NCI-H2171 (cell line): ENCODE data around the gene PANK2.
"Not testable (repeated sequence)": the region's sequence is repeated elsewhere in the genome, so short reads cannot be mapped to it uniquely, and the experiment has no call there.

Experiments
- DNase-seq: peaks from one replicate; lab custom pipeline; 2025; lab: John Stamatoyannopoulos, UW

The PANK2 gene

DNA sequence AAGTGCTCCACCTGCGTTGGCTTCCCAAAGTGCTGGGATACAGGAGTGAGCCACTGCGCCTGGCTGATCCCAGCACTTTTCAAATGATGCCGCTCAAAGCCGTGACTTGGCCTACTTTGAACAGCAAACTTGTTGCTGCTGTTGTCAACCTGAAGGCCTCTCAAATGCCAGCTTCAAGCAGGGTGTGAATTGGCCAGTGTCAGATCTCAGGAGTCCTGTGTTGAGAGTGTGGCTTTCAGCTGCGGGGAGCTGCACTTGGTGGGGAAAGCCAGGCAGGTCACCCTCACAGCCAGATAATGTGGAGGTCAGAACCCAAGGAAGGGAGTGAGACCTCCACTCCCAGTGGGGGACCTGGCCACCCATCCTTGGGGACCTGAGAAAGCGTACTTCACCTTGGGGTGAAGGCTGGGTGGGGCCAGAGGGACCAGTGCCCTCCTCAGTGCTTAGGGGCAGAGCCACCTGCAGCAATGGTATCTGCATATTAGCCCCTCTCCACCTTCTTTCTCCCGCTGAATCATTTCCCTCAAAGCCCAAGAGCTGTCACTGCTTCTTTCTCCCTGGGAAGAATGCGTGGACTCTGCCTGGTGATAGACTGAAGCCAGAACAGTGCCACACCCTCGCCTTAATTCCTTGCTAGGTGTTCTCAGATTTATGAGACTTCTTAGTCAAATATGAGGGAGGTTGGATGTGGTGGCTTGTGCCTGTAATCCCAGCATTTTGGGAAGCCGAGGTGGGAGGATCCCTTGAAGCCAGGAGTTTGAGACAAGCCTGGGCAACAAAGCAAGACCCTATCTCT, 19.1 kb upstream of the PANK2 start:
- no peak for DNase-seq

DNA sequence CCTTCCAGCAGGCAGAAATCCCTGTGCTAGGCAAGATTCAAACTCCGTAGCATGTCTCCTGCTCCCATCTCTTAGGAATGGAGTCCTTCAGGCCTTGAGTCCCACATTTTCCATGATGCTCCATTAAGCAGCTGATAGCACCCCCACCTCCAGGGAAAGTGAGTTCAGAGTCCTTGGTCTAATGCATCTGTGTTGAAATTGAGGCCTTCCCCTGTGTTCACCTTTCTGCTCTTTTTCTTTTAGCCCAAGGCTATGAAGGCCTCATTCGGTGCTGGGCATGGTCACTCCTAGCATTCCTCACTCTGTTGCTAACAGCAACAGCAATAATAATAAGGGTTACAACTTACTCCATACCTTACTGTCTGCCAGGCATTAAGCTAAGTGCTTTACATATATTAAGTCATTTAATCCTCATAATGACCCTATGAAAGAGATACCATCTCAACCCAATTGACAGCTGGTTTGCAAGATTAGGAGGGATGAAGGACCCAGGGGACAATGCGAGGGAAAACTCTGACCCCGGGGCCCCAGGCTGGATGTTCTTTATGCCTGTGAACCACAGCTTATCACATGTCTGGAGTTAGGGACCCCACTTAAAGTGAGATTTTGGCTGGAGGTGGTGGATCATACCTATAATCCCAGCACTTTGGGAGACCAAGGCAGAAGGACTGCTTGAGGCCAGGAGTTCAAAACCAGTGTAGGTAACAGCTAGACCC, 17.5 kb upstream of the PANK2 start:
- no peak for DNase-seq

DNA sequence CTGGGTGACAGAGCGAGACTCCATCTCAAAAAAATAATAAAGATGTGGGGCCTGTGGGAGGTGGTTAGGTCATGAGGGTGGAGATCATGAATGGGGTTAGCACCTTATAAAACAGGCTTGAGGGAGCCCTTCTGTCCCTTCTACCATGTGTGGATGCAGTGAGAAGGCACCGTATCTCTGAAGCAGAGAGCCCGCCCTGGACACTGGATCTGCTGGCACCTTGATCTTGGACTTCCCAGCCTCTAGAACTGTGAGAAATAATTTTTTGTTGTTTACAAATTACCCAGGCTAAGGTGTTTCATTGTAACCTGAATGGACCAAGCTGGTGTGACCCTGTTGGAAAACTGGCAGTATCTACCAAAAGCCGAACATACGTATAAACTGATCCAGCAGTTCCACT, 15.7 kb upstream of the PANK2 start:
- no peak for DNase-seq

DNA sequence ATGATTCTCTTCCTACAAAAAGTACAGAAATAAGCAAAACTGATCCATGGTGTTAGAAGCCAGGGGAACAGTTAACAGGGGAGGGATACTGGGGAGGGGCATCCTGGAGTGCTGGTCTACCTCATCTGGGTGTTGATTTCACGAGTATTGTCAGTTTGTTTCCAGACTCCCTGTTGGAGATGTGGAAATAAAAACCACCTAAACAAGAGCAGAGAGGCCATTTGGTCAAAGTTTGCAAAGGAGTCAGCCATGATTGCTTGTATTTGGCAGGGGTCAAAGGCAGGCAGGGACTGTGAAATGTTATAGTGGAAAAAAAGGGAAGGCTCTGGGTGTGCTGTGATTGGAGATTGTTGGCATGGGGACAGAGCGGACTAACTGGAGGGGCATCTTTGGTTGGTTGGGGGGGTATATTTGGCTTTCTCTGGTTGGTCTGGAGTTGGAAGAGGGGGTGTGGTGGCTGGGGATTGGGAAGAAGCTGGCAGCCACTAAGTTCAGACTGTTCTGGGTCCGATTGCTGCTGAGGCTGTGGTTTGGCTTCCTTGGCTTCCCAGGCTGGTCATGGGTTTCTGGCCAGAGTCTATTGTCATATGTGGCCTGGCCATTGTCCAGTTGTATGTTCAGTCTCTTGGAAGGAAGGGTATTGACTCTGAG, 14.9 kb upstream of the PANK2 start:
- no peak for DNase-seq

DNA sequence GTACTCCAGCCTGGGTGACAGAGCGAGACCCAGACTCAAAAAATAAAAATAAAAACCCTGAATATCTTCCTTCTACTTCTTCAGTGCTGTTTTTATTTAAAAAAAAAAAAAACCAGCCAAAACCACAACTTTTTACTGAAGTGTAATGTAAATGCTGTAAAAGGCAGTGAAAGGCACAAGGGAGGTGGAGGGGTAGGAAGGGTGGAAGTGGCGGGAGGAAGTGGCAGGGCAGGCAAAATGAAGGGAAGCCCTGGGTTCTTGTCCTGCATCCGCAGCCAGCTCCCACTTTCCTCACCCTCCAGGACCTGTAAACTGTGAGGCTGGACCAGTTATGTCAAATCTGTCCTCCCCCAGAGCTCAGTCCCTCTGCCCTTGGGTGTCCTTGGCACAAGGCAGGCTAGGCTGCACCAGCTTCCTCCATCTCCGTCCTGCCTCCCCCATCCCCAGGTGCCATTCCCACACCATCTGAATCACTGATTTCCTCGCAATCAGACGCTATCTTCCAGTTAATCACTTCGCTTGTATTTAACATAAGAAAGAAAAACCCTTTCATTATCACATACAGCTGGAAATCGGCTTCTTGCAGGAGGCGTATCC, 13.7 kb upstream of the PANK2 start:
- DNase-seq: no peak

DNA sequence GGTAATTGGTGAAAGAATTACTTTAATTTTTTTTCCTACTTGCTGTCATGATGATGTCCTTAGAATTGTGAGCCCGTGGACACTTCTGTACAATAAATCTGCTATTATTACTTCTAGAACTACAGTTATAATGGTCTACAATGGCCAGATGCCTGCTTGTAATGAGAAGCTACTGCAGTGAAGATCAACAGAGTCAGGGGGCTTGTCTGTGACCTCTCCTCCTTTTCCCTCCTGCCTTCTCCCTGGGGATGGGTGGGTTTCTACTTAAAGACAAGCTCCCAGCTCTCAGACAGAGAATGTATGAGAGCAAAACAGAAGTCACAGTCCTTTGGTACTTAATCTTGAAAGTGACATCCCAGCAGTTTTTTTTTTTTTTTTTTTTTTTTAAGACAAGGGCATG, 13.2 kb upstream of the PANK2 start:
- DNase-seq: no peak

DNA sequence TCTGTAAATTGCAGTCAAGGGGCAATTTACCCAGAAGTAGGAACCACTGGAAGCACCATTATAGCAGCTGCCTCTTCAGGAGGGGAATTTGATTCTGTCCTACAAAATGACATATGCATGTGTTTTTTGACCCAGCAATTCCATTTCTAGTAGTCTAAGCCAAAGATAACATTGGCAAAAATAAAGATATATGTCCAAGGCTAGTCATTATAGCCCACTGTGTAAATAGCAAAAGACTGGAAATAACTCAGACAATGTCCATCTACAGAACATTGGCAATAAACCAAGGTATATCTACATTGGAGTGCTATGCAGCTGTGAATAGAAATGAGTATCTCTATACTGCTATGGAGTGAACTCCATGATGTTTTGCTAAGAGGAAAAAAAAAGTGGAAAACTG, 12.5 kb upstream of the PANK2 start:
- no peak for DNase-seq

DNA sequence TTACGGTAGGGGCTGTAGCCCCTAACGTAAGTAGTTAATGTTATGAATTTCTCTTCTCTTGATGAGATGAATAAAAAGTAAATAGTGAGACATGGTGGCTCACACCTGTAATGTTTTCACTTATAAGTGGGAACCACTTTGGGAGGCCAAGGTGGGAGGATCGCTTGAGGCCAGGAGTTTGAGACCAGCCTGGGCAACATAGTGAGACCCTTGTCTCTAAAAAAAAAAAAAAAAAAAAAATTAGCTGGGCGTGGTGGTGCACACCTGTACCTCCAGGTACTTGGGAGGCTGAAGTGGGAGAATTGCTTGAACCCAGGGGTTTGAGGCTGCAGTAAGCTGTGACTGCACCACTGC, 10.3 kb upstream of the PANK2 start:
- DNase-seq: not testable (repeated sequence)

DNA sequence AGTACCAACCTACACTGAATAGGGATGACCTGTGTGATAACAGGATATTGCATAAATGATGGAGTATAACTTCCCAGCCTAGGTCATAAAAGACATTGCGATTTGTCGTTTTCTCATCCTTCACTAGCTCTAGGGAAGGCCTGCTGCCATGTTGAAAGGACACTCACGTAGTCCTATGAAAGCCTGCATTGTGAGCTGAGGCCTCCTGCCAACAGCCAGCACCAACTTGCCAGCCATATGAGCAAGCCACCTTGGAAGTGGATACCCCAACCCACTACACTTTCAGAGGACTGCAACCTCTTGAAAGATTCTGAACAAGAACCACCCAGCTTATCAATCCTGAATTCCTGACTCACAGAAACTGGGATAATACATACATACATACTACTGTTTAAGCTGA, 3.5 kb upstream of the PANK2 start:
- DNase-seq: no peak

DNA sequence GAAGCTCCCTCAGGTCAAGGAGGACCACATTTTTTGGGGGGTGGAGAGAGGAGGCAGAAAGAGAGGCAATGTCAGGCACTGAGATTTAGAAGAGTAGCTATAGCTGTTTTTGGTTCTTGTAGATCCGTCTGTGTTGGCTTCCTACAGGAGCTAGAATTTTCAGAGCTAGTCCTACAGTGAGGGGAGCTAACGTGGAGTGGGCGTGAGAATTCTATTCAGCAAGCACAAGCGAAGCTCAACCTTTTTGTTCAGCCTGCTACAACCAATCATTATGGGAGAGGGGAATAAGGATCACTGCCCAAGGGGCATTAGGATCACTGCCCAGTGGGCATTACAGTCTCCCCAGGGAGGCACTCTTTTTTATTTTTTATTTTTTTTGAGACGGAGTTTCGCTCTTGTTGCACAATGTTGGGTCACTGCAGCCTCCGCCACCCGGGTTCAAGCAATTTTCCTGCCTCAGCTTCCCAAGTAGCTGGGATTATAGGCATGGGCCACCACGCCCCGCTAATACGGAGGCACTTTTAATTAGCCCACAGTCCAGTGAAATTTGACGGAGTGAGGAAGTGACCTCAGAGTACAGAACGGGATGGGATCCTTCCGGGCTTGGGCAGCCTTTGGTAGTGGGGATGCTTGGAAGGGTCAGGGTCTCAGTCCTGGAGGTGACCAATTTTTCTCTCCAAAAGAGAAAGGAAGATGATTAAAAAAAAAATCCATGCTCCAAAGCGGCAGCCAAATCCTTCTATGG, 1.1 kb upstream of the PANK2 start:
- no peak for DNase-seq

DNA sequence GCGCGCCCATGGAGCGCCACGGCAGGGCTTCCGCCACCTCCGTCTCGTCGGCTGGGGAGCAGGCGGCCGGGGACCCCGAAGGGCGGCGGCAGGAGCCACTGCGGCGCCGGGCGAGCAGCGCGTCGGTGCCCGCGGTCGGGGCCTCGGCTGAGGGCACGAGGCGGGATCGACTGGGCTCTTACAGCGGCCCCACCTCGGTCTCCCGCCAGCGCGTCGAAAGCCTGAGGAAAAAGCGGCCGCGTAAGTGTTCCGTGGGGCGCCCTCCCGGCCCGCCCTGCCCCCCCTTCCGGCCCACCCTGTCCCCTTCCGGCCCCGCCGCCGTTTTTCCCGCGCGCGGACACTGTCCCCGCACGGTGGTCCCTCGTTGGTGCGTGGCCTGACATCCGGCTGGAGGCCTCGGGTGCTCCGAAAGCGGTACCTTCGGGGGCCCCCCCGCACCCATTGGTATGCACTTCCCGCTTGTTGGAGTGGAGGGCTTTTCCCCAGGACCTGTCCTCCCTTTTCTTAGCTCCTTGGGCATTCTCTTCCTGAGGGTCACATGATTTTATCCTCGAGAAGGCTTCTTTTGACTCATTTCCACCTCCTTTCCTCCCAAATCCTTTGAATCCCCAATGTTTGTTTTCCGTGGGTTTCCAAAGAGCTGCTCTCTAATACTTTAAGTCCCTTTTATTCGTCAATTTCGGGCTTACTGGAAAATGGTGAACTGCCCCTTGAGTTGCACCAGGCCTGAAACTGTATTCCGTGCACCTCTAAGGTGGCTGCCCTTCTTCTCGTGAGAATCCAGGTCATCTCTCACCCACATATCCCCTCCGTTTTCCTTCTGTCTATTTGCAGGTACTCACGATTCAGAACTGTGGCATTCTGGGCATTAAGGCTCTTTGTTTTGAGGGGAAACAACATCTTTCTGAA, 556 bp downstream of the PANK2 start:
- DNase-seq: peak; percentile 43

DNA sequence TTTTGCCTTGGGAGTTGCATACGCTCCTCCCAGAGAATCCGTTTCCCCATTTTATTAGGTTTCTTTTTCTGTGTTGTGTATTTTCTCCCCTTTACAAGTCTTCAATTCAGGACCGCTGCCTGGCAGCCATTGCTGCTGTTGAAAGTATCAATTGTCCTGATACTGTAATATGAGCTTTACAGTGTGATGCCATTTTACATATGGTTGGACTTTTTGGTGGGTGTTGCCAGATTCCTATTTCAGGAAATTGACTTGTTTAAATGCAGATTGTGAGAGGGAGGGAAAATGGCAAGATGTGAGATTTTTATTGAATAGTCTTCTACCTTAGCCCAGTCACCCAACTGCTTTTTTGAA, 1.2 kb downstream of the PANK2 start:
- DNase-seq: peak; percentile 27

DNA sequence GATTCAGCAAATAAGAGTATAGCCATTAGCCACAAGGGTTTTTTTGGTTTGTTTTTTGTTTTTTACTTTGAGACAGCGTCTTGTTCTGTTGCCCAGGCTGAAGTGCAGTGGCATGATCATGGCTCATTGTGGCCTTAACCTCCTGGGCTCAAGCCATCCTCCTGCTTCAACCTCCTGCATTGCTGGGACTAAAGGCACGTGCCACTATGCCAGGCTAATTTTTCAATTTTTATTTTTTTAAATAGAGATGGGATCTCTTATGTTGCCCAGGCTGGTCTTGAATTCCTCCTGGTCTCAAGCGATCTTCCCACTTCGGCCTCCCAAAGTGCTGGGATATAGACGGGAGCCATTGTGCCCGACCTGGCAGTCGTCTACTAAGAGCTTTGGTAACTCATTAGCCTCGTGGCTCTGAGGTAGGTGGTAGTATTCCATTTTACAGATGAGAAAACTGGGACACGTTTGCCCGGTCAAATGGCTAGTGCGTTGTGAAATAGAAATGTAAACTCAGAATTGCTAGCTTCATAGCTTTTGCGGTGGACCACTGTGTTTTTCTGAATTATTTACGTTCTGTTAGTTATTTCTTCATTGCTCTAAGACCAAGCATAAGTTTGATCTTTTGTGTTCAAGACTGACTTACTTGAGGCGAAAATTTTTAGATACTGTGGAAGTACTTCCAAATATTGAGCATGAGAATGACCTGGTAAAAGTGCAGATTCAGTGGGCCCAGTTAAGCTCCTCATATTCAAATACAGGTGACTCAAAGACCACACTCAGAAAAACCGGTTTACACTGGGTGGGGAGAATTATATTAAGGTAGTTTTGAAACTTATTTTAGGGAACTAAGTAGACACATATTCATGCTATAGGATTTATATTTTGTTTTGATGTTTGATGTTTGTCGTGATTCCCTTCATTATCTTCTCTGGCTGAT, 2.1 kb downstream of the PANK2 start:
- DNase-seq: no peak

DNA sequence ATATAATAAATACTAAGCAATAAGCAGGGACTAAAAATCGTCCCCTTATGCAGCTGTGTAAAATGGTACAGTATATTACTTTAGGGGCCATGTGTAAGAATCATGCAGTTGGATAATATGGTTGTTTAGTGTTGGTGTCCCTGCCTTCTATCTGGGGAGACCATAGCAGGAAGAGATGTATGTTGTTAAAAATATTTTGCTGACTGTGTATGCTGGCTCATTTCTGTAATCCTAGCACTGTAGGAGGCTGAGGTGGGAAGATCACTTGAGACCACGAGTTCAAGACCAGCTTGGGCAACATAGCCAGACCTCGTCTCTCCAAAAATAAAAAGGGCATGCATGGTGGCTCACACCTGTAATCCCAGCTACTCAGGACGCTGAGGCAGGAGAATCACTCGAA, 5.6 kb downstream of the PANK2 start:
- no peak for DNase-seq

DNA sequence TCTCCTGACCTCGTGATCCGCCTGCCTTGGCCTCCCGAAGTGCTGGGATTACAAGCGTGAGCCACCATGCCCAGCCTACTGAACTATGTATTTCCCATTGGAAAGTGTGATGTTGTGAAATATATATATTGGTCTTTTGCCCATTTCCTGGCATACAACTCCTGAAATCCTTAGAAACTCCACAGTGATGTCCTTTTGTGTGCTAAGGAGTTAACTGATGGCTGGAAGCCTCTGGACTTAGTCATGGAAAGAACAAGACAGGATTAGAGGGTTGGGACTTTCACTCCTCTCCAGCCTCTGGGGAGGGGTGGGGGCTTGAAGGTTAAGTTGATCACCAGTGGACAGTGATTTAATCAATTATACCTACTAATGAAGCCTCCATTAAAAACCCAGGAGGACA, 7.1 kb downstream of the PANK2 start:
- no peak for DNase-seq

DNA sequence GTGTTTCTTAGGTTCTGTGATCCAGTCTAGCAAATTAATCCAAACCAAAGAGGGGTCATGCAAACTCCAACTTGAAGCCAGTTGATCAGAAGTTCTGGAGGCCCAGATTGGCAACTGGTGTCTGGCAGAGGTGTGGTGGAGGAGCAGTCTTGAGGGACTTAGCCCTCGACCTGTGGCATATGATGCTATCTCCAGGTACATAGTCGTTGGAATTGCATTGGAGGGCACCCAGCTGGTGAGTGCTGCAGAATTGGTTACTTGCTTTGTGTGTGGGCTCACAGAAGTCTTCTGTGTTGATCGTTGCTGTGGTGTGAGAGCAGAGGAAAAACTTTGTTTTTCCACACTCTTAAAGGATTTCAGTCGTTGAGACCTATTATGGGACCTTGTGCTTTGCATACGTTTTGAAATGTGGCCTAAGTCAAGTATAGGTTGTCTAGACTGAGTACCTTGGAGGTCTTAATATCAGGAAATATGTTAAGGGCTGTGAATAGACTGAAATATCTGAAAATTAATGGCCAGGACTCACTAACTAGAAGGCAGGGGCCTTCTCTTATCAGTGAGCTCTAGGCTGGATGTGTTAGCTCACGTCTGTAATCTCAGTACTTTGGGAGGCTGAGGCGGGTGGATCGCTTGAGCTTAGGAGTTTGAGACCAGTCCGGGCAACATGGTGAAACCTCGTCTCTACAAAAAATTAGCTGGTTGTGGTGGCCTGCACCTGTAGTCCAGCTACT, 7.8 kb downstream of the PANK2 start:
- DNase-seq: no peak

DNA sequence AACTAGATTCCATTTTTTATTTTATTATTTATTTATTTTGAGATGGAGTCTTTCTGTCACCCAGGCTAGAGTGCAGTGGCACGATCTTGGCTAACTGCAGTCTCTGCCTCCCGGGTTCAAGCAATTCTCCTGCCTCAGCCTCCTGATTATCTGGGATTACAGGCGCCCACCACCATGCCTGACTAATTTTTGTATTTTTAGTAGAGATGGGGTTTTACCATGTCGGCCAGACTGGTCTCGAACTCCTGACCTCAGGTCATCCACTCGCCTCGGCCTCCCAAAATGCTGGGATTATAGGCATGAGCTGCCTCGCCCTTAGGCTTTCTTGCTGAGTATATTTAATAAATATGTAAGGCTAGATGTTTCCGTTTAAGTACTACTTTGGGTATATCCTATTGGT, 9.0 kb downstream of the PANK2 start:
- not testable (repeated sequence) for DNase-seq

DNA sequence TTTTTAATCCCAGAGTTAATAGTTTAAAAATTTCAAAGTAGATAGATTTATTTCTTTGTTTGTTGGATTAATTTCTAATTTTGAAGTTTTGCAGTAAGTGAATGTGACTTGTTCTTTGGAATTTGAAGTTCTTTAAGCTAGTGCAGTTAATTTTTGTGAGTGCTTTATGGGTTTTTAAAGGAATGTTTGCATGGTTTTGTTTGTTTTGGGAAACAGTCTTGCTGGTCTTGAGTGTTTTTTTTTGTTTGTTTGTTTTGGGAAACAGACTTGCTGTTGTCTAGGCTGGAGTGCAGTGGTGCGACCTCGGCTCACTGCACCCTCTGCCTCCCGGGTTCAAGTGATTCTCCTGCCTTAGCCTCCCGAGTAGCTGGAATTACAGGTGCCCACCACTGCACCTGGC, 9.5 kb downstream of the PANK2 start:
- DNase-seq: no peak

DNA sequence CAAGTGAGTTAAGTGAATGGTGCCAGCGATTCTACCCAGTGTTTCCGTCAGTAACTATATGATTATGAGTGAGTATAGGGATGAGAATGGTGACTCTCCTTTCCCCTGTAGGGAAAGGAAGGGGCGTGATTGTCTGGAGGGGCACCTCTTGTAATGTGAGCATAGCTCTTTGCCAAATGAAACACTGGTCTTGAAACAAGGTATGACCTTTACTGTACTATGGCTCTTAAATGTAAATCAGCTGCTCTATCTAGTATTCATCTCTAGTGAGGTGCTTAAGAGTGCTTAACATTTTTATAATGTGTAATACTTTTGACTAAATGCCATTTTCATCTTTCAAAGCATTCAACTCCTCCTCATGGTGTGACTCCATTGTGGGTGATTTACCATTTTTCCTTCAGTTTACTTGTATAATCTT, 11.0 kb downstream of the PANK2 start:
- no peak for DNase-seq
